T-helper 1 cell treated with Interleukin-12 subunit alpha and Interleukin-12 subunit beta and Interleukin-4 antibody, amounts not matched to agents 30 μg/mL and 1 μg/mL, for 36 hours (primary cell): Measurements from ENCODE around the gene UBE4A.

Experiments
- H3K27ac Mint-ChIP-seq: one replicate; pipeline ENCODE4 v1.8.0; 2021; ENCODE audit warnings: mild to moderate bottlenecking, mixed read lengths
- H3K27me3 Mint-ChIP-seq: one replicate; pipeline ENCODE4 v1.8.0; 2021; ENCODE audit warnings: low read depth, mixed read lengths
- H3K36me3 Mint-ChIP-seq: one replicate; pipeline ENCODE4 v1.8.0; 2021; ENCODE audit warnings: low read depth, mixed read lengths
- H3K4me1 Mint-ChIP-seq: one replicate; pipeline ENCODE4 v1.8.0; 2021; ENCODE audit warnings: low read depth, mixed read lengths
- H3K4me3 Mint-ChIP-seq: one replicate; pipeline ENCODE4 v1.8.0; 2021; ENCODE audit warnings: mild to moderate bottlenecking, moderate library complexity, mixed read lengths
- H3K9me3 Mint-ChIP-seq: one replicate; pipeline ENCODE4 v1.8.0; 2021; ENCODE audit warnings: mixed read lengths

UBE4A gene

DNA sequence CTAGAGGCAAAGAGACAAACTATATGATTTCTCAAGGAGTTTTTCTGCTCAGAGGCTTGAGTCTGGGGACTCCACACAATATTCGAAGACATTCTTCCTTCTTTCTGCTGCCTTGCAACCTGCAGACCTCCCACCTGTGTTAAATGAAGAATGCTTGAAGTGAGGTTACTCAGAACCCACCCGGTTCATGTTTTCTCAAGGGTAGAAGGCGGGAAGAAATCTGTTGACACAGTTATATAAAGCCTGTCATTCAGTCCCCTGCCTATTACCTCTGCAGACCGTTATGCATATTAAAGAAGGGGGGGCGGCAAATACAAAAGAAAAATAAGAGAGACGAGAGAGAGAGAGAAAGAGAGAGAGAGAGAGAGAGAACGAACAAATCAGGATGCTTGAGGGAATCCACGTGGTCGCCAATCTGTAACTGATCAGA is 74.7 kb downstream of the UBE4A start:
- peaks cover 23% of the 10 kb centered on the region for H3K4me1 Mint-ChIP-seq
- peaks cover 2% of the 10 kb centered on the region for H3K36me3 Mint-ChIP-seq
- H3K4me3 Mint-ChIP-seq: peak overlapping the region; percentile 85
- peaks cover 16% of the 10 kb centered on the region for H3K27me3 Mint-ChIP-seq
- peak overlapping the region; percentile 90 for H3K27ac Mint-ChIP-seq
- no peaks in the 10 kb centered on the region for H3K9me3 Mint-ChIP-seq

DNA sequence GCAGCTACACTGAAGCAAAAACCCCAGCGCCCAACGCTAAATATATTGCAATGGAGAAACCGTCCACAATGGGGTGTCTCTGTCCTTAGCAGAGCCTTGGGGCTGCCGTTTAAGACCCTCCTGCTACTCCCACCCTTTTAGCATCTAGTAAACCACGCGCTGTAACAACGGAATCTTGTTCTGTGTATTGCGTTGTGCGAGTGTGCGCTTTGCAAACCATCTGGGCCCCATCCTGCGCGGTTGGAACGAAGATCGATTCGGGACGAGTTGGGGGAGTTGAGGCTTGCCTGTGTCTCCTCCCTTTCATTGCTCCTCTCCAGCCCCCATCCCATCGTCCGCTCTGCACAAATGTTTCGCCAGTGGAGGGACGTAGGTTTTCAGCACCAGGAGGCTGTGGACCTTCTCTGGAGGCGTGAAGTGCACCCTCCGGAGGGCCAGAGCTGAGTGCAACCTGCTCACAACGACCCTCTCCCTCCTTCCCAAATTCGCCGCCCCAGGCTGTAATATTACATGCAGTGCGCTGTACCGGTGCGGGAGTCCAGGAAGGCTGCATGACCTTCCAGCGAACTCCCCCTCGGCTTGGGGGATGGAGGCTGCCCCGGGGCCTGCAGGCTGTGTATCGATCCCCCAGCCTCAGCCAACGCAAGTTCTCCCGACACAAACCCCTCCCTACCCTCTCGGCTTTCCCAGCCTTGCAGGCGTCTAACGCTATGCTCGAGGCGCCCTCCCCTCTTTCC is 75.3 kb downstream of the UBE4A start:
- Mint-ChIP-seq H3K27ac (peak overlapping the region; percentile 90), H3K9me3 (no peaks in the 10 kb centered on the region), H3K36me3 (peaks cover 5% of the 10 kb centered on the region), H3K4me1 (peaks cover 29% of the 10 kb centered on the region), H3K27me3 (peaks cover 14% of the 10 kb centered on the region), H3K4me3 (peak overlapping the region; percentile 85)

DNA sequence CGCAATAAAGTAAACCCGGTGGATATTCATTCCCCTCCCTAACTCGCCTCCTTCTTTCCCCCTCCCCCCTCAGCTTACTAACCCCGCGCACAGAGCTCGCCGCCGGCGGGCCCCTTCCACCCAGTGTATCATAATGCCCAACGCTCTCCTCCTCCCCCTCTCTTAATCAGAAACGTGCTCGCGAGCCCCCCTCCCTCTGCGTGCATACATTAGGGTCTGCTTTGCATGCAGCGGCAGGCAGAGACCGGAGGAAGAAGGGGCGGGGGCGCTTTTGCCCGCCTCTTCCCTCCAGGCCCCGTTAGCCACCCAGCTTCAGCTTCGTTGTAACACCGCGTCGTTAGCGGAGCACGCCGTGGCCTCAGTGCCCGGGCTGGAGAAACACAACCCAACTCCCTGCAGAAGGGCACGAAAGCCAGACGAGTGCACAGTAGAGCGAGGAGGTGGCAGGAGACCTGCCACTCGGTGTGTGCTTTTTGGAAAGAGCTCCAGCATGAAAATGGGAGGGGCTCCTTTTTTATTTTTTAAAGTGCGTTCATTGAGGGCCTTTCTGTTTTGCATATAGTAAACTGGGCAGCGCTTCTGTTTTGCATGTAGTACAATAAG is 76.0 kb downstream of the UBE4A start:
- H3K36me3 Mint-ChIP-seq: peaks cover 9% of the 10 kb centered on the region
- peak overlapping the region; percentile 90 for H3K27ac Mint-ChIP-seq
- H3K27me3 Mint-ChIP-seq: peaks cover 14% of the 10 kb centered on the region
- peaks cover 36% of the 10 kb centered on the region for H3K4me1 Mint-ChIP-seq
- H3K4me3 Mint-ChIP-seq: peak overlapping the region; percentile 85
- H3K9me3 Mint-ChIP-seq: no peaks in the 10 kb centered on the region

DNA sequence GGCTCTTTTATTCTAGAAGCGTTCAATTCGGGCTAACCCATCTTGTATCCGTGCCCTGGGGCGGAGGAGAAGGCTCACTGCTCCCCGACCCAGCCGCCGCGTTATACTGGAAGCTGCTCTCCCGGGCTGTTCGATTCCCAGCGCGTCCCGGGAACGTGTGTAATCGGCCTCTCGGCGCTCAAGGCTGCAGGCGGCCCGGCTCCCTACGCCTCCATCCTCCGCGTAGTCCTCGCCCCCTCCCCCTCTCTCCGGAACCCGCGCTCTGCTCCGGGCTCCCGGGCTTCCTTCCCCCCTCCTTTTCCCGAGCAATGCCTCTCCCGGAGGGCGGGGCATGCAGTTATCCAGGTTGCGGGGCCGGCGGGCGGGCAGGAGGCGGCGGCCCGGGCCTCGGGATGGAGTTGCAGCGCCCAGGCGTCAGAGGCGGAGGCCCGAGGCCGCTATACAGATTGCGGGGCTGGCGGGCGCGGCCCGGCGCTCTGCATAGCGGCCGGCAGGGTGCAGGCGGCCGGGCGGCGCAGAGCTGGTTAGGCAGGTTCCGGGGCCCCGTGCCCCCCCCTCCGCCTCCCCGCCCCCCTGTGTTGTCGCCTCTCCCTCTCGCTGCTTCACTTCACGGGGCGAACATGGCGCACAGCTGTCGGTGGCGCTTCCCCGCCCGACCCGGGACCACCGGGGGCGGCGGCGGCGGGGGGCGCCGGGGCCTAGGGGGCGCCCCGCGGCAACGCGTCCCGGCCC is 76.7 kb downstream of the UBE4A start, which contains the start of gene KMT2A:
TSS of gene KMT2A (plus strand) at position 600 of the 732 bp plus-strand sequence. CDS start at position 621, 21 bp downstream.
- Mint-ChIP-seq H3K4me3 (peak within 1 kb of the TSS; percentile 93), H3K27ac (peak within 1 kb of the TSS; percentile 92), H3K27me3 (peaks cover 13% of the 10 kb centered on the region), H3K9me3 (no peaks in the 10 kb centered on the region), H3K4me1 (peaks cover 40% of the 10 kb centered on the region), H3K36me3 (peaks cover 13% of the 10 kb centered on the region)

DNA sequence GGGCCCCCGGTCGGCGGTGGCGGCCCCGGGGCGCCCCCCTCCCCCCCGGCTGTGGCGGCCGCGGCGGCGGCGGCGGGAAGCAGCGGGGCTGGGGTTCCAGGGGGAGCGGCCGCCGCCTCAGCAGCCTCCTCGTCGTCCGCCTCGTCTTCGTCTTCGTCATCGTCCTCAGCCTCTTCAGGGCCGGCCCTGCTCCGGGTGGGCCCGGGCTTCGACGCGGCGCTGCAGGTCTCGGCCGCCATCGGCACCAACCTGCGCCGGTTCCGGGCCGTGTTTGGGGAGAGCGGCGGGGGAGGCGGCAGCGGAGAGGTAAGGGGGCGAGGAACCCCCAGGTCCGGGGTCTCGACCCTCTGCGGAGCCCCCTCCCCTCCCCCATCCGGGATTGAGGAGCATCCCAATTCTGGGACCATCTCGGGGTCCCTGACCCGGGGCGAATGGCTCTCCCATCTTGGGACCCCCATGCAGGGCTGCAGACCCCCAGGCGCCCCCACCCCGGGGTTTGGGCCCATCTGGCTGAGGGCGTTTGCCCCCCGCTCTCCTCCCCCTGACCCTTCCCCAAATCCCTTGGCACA is 77.3 kb downstream of the UBE4A start:
- H3K4me1 Mint-ChIP-seq: peaks cover 46% of the 10 kb centered on the region
- peak overlapping the region; percentile 93 for H3K4me3 Mint-ChIP-seq
- H3K27ac Mint-ChIP-seq: peak overlapping the region; percentile 92
- H3K36me3 Mint-ChIP-seq: peaks cover 17% of the 10 kb centered on the region
- H3K9me3 Mint-ChIP-seq: no peaks in the 10 kb centered on the region
- H3K27me3 Mint-ChIP-seq: peaks cover 7% of the 10 kb centered on the region

DNA sequence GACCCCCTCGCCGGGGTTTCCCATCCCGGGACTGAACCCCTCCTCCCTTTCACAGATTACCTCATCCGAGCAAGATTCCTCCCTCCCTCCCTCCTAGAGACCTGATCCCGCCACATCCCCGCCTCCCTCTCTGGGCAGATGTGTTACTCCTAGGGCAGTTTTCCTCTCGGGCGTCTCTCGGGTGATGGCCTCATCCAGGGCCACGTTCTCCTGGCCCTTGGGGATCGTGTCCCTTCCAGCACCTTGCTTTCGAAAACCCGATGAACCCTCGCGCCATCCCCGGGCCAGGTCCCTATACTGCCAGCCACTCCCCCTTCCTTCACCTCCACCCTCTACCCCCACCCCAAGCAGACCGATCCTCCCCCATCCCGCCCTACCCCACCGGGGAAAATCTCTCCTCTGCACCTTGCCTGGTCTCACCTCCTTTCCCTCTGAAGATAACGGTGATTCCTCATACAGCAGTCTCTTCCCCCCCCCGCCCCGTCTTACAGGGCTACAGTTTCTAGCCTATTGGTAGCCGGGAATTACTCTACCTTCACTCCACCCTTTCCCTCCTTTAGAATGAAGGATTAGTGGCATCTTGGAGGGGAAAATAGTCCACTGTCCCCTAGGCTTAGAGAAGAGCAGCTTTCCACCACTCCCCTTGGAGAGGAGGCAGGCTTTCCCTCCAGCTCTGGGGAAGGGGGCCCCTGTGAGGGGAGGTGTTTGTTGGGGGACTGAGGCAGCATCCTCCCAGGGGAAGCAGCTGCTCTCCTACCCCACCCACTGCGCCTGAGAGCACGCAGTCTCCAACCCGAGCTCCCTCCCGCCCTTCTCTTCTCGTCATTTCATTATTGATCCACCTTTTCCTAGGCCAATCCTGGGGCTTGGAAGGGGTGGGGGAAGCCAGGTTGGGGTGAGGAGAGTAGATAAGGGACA is 78.1 kb downstream of the UBE4A start:
- H3K27ac Mint-ChIP-seq: peak overlapping the region; percentile 92
- H3K4me1 Mint-ChIP-seq: peaks cover 53% of the 10 kb centered on the region
- peaks cover 22% of the 10 kb centered on the region for H3K36me3 Mint-ChIP-seq
- H3K27me3 Mint-ChIP-seq: peaks cover 2% of the 10 kb centered on the region
- H3K9me3 Mint-ChIP-seq: no peaks in the 10 kb centered on the region
- peak overlapping the region; percentile 93 for H3K4me3 Mint-ChIP-seq

DNA sequence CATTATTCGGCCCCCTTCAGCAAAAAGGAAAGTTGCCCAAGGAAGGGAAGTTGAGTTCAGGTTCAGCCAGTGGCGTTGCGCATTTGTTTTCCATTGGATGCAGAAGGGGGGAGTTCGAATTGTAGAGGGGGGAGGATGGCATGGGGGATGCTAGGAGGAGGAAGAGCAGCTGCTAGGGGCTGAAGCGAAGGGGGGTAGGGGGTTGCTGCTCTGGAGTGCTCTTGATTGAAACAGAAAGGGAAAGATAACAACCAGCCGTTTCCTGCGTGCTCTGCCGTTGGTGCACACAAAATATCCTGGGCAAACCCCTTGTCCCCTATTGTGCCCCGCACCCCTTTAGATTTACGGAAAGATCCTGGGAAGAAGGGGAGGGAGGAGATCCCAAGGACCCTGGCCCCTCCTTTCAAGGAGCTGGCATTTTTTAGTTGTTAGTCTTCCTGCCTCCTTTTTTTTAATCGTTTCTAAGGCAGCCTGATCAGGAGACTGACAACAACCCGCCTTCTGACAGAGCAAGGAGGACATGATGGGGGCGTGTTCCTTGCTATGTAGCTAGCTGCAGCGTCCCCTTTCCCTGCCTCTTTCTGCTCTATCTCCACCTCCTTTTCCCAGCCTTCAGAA is 79.0 kb downstream of the UBE4A start:
- H3K4me1 Mint-ChIP-seq: peaks cover 62% of the 10 kb centered on the region
- no peaks in the 10 kb centered on the region for H3K27me3 Mint-ChIP-seq
- H3K36me3 Mint-ChIP-seq: peaks cover 23% of the 10 kb centered on the region
- peak overlapping the region; percentile 93 for H3K4me3 Mint-ChIP-seq
- H3K9me3 Mint-ChIP-seq: no peaks in the 10 kb centered on the region
- H3K27ac Mint-ChIP-seq: peak overlapping the region; percentile 92

DNA sequence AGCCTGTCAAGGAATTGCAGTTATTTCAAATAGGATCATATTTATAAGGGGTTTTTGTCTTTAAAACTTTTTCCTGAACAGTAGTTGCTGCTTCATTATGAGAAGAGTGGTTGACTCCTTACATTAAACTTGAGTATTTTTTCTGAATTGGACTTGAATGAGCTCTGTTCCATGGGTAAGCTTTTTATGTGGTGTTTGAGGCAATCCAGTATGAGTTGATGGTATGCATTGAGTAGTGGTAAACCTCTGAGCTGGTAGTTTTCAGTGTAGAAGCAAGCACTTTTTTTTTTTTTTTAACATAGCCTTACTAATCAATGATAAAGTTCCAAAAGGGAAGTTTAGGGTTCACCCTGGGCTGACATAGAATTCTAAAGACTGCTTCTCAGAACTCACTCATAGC is 80.2 kb downstream of the UBE4A start:
- Mint-ChIP-seq H3K4me3 (peak overlapping the region; percentile 93), H3K36me3 (peaks cover 32% of the 10 kb centered on the region), H3K27ac (peak overlapping the region; percentile 92), H3K27me3 (no peaks in the 10 kb centered on the region), H3K4me1 (peaks cover 64% of the 10 kb centered on the region), H3K9me3 (no peaks in the 10 kb centered on the region)

DNA sequence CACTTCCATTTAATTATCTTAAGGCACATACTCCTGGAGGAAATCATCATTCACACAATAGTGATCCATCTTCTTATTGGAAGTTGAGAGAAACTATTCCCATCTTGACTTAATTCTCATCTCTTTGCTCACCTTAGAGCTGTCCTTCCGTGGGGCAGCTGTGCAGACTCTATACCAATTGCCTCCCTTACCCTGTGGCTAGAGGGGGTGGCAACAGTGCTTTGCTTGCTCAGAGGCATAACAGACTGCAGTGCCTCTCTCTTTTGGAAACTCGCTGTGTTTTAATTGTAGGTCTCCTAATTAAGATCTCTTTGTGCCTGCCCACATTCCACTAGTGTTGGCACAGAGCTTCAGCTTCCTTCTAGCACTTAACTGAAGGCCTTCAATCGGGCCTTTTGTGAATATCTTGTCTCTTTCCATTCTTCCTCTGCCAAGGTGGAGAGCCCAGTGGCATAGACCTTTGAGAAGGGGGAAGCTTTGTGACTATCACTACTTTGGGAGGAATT is 82.4 kb downstream of the UBE4A start:
- Mint-ChIP-seq H3K27me3 (no peaks in the 10 kb centered on the region), H3K4me1 (peaks cover 67% of the 10 kb centered on the region), H3K36me3 (peaks cover 44% of the 10 kb centered on the region), H3K27ac (peak overlapping the region; percentile 41), H3K4me3 (peak overlapping the region; percentile 73), H3K9me3 (no peaks in the 10 kb centered on the region)

DNA sequence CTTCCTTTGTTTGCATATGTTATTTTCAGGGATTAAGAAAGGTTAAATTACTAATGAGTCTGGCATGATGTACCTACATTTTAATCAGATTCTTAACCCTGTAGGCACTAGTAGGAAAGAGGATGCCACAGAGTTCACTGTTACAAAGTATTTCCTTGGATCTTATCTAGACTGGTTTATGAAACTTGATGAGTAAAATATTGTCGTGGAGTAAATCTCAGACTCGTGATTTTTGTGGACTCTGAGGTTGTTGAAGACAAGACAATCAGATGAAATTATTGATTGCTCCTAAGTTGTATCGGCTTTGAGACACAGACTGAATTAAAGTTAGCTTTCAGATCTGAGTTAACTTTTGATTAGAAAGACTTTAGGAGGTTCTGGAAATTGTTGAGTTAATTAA is 82.9 kb downstream of the UBE4A start:
- H3K36me3 Mint-ChIP-seq: peaks cover 45% of the 10 kb centered on the region
- peak overlapping the region; percentile 73 for H3K4me3 Mint-ChIP-seq
- H3K9me3 Mint-ChIP-seq: no peaks in the 10 kb centered on the region
- H3K4me1 Mint-ChIP-seq: peaks cover 71% of the 10 kb centered on the region
- no peaks in the 10 kb centered on the region for H3K27me3 Mint-ChIP-seq
- H3K27ac Mint-ChIP-seq: peak overlapping the region; percentile 41

DNA sequence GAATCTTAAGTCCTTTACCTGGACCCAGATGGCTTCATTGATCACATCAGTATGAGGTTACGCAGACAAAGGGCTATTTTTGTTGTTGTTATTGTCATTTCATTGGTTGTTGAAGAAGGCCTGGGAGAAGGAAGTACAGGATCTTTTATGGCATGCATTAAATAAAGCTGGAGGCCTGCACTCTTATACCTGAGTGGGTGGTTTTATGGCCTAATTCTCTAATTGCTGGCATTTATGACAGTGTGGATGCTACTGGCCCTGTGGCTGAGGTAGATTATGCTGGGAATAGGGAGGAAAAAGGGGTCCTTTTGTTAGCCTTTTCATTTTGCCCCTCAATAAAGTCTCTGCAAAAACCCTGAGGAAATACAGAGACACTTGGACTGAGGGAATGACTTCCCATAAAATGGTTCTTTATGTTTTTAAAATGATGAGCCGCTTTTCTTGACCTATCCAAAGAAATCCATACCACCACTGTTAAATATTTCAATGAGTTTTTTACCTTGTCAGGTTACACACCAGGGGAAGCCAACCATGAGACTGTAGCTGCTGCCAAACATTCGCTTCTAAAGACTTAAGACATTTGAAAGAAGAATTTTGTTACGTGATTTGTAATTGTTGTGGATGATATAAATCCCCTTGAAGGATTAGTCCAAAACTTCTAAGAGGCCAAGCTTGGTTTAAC is 83.6 kb downstream of the UBE4A start:
- peak overlapping the region; percentile 73 for H3K4me3 Mint-ChIP-seq
- peaks cover 48% of the 10 kb centered on the region for H3K36me3 Mint-ChIP-seq
- no peaks in the 10 kb centered on the region for H3K9me3 Mint-ChIP-seq
- peak overlapping the region; percentile 76 for H3K27ac Mint-ChIP-seq
- H3K27me3 Mint-ChIP-seq: no peaks in the 10 kb centered on the region
- H3K4me1 Mint-ChIP-seq: peaks cover 78% of the 10 kb centered on the region

DNA sequence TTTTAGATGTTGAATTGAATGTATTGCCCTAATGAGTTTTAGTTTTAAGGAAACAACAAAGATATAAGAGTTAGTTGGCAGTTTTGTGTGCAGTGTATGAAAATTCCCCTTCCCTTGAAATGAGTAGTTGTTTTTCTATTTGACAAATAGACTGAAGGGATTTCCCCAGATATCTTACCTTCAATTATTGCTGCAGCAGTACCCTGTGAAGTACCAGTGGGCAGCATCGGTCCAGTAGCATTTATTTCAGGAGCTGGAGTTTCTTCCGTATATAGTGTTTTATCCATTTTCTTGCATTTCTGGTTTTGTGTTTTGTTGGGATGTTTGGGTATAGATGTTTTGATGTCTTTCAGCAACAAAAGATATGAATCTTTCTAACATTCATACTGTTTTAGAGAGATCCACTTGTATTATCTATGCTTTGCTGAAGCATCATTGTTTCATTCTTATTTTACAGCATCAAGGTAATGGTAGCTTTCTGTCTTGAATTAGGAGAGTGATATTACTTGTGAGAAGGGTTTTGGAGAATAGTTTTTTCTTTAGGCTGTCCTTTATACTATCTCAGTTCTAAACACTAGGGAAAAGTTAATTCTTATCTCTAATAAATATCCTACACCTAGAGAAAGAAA is 84.3 kb downstream of the UBE4A start:
- Mint-ChIP-seq H3K9me3 (no peaks in the 10 kb centered on the region), H3K27me3 (no peaks in the 10 kb centered on the region), H3K4me3 (peak overlapping the region; percentile 64), H3K4me1 (peaks cover 81% of the 10 kb centered on the region), H3K27ac (peak overlapping the region; percentile 76), H3K36me3 (peaks cover 48% of the 10 kb centered on the region)
